Lower leg skin (tissue), 4 donors: ENCODE data around the gene MYRF. TPM values are rescaled to one million over a fixed set of nuclear protein-coding genes. Genes with fewer than 3 reads are reported as not detected.

ENCODE experiments used
- DNase-seq, 2 donors: peaks; one replicate each; pipeline ENCODE4 v3.0.0-alpha.2; 2019; ENCODE audit warnings: low spot score in 2 of 2
- H3K4me3 ChIP-seq: fragments of 200-600 bp; sonication (generic); 2 replicates; pipeline ENCODE4 v1.5.1; 2017; ENCODE audit warnings: mild to moderate bottlenecking, low read depth; ENCODE audit not compliant: poor library complexity, severe bottlenecking
- POLR2A ChIP-seq, 2 donors: fragments of 450-650 bp; IDR thresholded peaks; one replicate each; pipeline ENCODE4 v1.6.1; 2016 to 2017; ENCODE audit warnings: antibody characterized with exemption in 2 of 2, mild to moderate bottlenecking in 1 of 2, moderate library complexity in 1 of 2
- WGBS, 2 donors: methylation state at CpG; one replicate each; pipeline ENCODE4 v1.1.5; 2018; 5-methylcytosine and 5-hydroxymethylcytosine counted together
- intact Hi-C: fragments of 100-400 bp; cut with DNase I; formaldehyde crosslinking; loops from one replicate; pipeline ENCODE4 v1.15.0; 2023; ENCODE audit warnings: low total_unique reads
- total RNA-seq, 4 donors: library from RNA; depleted of rRNA; stranded (reverse); fragments of >200 nt; gene quantifications; one replicate each; pipeline ENCODE4 v1.1.0, GENCODE V29; 2016
- TF ChIP-seq, protein P1 (sequence below), 3 donors: fragments of 450-650 bp; IDR thresholded peaks; one replicate each; pipeline ENCODE4 v1.5.1; 2016; ENCODE audit warnings: antibody characterized with exemption in 3 of 3, mild to moderate bottlenecking in 3 of 3, moderate library complexity in 2 of 3

Gene MYRF
- total RNA-seq, 4 donors from 2014 or later, result 0.23 to 2.6 (median 1.4) TPM; not detected in 1

DNA sequence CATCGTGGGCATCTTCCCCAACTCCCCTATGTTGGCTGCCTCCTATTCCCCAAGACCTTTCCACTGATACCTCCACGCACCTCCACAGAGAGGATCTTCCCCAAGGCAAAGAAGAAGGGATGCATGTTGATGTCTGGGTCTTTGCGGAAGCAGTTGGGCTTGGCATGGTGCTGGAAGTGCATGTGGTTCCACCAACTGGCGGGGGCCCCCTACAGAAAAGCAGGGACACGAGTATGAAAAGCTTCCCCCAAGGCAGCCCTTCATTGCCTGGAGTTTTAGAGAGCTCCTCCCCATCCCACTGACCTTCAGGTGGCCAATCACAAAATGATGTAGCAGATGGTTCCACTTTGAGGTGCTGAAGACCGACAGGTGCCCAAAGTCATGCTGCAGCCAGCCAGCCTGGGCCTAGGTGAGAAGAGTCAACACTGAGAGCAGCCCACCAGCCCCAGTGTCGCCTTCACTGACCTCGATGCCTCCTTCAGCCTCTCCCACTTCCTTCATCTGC is 58.3 kb downstream of the MYRF start:
- DNase-seq, result no peak
- intact Hi-C loops, result no loop called here
- 91 to 94% methylated on average over 7 to 8 of the region's 8 CpGs for WGBS, 2 donors
- TF ChIP-seq, protein P1, sequence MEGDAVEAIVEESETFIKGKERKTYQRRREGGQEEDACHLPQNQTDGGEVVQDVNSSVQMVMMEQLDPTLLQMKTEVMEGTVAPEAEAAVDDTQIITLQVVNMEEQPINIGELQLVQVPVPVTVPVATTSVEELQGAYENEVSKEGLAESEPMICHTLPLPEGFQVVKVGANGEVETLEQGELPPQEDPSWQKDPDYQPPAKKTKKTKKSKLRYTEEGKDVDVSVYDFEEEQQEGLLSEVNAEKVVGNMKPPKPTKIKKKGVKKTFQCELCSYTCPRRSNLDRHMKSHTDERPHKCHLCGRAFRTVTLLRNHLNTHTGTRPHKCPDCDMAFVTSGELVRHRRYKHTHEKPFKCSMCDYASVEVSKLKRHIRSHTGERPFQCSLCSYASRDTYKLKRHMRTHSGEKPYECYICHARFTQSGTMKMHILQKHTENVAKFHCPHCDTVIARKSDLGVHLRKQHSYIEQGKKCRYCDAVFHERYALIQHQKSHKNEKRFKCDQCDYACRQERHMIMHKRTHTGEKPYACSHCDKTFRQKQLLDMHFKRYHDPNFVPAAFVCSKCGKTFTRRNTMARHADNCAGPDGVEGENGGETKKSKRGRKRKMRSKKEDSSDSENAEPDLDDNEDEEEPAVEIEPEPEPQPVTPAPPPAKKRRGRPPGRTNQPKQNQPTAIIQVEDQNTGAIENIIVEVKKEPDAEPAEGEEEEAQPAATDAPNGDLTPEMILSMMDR (IDR thresholded peaks at IDR 0.05), result no peak
- no peak for TF ChIP-seq POLR2A (IDR thresholded peaks at IDR 0.05)
- no peak overlapping the region for H3K4me3 ChIP-seq

DNA sequence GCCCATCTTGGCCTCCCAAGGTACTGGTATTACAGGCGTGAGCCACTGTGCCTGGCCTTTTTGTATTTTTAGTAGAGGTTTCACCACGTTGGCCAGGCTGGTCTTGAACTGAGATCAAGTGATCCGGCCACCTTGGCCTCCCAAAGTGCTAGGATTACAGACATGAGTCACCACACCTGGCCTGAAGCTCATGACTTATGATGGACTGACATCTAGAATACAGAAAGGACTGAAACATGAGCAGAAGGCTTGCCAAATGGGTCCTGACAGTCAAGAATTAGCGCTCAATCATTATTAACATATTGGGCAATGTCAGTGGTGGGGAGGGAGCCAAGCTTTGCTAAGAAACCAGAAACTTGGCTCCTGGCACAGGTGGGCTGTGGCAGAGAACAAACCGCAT is 59.4 kb downstream of the MYRF start:
- no peak overlapping the region for H3K4me3 ChIP-seq
- TF ChIP-seq, protein P1 (IDR thresholded peaks at IDR 0.05), result no peak
- no peak for TF ChIP-seq POLR2A (IDR thresholded peaks at IDR 0.05)
- no peak for DNase-seq
- 77 to 88% methylated on average over 5 of the region's 5 CpGs for WGBS, 2 donors
- intact Hi-C loops, result no loop called here

DNA sequence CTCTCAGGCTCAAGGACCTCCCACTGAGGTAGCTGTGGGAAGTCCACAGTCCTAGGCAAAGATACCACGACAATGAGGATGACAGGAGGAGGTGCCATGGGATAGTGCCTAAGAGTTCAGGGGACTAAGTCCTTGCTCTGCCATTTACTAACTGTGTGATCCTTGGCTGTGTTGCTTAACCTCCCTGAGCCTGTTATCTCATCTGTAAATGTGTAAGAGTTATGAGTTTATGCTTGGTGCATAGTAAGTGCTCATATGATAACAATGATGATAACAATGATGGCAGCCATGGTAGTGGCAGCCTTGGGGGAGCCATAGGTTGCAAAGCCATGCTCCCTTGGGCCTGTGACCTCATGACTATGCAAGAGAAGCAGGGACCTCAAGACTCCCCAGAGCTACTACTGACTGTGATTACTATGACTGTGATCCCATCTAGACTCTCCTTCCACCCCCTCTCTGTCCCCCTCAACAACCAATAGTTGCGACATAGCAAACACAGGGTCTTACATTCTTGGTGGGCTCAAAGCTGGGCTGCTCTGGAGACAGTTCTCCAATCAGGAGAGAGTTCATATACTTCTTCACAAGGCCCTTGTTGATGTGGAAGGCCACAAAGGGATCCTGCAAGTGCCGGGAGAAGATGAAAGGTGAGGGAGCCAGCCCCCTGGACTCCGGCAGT is 60.4 kb downstream of the MYRF start:
- WGBS, 2 donors, result 92 to 99% methylated on average over 4 of the region's 4 CpGs
- no peak overlapping the region for H3K4me3 ChIP-seq
- intact Hi-C loops, result no loop called here
- no peak for DNase-seq
- no peak for TF ChIP-seq POLR2A (IDR thresholded peaks at IDR 0.05)
- TF ChIP-seq, protein P1 (IDR thresholded peaks at IDR 0.05), result no peak

DNA sequence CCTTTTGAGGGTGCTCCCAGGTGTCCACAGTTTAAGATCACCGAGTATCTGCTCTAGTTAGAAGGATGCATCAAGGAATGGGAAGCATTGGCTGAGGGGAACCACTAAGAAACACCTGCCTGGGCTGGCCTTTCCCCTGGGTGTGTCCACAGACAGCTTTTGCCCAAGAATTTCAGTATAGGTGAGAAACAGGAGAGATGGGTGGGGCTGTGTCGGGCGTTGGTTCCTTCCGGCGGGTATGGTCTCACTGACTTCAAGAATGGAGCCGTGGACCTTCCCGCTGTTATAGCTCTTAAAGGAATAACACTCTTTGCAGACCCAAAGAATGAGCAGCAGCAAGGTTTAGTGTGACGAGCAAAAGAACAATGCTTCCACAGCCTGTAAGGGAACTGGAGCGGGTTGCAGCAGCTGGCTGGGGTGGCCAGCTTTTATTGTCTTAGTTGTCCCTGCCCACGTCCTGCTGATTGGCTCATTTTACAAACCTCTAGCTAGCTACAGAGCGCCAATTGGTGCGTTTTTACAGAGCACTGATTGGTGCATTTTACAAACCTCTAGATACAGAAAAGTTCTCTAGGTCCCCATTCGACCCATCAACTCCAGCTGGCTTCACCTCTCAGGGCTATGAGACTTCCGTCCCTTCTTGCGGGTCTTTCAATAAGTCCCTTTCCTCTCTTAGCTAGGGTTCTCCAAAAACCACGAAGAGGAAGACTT is 62.0 kb downstream of the MYRF start:
- TF ChIP-seq, protein P1 (IDR thresholded peaks at IDR 0.05), result no peak
- no peak for TF ChIP-seq POLR2A (IDR thresholded peaks at IDR 0.05)
- peak in 1 of 2 donors; percentile 28 for DNase-seq
- H3K4me3 ChIP-seq, result peak overlapping the region; percentile 42
- WGBS, 2 donors, result 48 to 61% methylated on average over 16 of the region's 16 CpGs
- intact Hi-C loops, result no loop called here

DNA sequence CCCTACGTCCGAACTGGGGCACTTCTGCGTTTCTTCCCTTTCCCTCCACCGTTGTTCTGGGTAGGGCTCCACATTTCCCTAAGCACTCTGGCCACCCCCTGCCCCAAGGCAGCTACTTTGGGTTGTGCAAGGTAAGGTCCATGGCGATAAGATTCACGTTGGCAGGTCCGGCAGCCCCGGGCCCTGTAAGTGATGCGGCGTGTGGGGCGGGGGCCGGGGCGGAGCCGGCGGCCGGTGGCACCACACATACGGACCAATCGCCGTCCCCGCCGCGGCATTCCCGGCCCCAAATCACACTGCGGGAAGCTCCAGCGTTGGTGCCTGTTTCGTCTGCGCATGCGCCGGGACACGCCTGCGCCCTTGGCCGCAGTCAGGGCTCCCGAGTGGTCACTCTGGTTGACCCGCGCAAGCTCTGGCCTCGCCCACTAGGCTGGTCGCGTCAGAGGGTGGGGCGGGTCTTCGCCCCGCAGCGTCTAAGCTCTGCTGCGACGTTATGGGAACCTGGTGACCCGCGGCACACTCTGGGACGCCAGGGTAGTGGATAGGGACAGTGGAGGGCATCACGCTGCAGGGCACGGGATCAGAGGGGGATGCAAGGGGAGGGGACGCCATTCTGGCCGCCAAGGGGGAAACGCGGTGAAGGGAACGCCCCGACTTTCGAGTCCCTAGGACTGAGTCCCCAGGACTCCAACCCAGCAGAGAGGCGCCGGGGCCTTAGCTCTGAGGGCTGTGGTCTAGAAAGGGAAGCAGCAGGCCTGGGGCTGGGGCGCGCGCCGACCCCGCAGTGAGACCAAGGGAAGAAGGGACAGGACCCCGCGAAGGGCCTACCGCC is 62.7 kb downstream of the MYRF start:
- TF ChIP-seq, protein P1 (IDR thresholded peaks at IDR 0.05), result no peak
- peak in 1 of 2 donors; percentile 46 for TF ChIP-seq POLR2A (IDR thresholded peaks at IDR 0.05)
- intact Hi-C loops, result no loop called here
- WGBS, 2 donors, result 1% methylated on average over 33 to 44 of the region's 66 CpGs

More for the DNA sequence above, 62.7 kb downstream of the MYRF start:
- H3K4me3 ChIP-seq, result peak overlapping the region; percentile 42
- peak; percentile 90 to 98 for DNase-seq
